T-cell (primary cell): ENCODE results near the gene TMED7. TPM values are rescaled to one million over a fixed set of nuclear protein-coding genes. Genes with fewer than 3 reads are reported as not detected.
A peak's percentile ranks its signal among the peaks of the same experiment; 100 is the strongest.

Source experiments
- ATAC-seq, 4 experiments: fragments of 200-7000 bp in 3 of 4; fragments of 150-1000 bp in 1 of 4; cut with Tn5 transposase; replicated peaks in 1 of 4; 1 replicate in 3 of 4; 2 replicates in 1 of 4; pipeline ENCODE4 v1.10.0; 2021; ENCODE audit warnings: moderate library complexity in 3 of 4, mild to moderate bottlenecking in 2 of 4, moderate number of reproducible peaks in 1 of 4
- CTCF ChIA-PET, 2 donors: fragments of 300-600 bp; sonication (Branson Sonifier 250); formaldehyde crosslinking; loops; one replicate each; lab custom pipeline; 2022; ENCODE audit warnings: antibody characterized with exemption in 2 of 2; lab: Charles Lee
- POLR2A ChIA-PET, 2 donors: fragments of 300-600 bp; sonication (Branson Sonifier 250); formaldehyde crosslinking; loops; one replicate each; lab custom pipeline; 2022; ENCODE audit warnings: antibody characterized with exemption in 2 of 2; lab: Charles Lee
- DNase-seq, 35 experiments: peaks; one replicate each; pipeline versions ENCODE4 v3.0.0 to v3.0.0-alpha.2; 2013 to 2023
- H3K27ac ChIP-seq: one replicate; pipeline ENCODE4 v1.5.1; 2013; ENCODE audit warnings: low read length
- H3K27me3 ChIP-seq, 2 experiments: replicated peaks in 1 of 2; 1 replicate in 1 of 2; 2 replicates in 1 of 2; pipeline versions ENCODE4 v1.6.1 to v1.7.0; 2013; ENCODE audit warnings: low read length in 1 of 2, mixed read lengths in 1 of 2; ENCODE audit not compliant: control insufficient read depth in 2 of 2, insufficient read depth in 2 of 2; ENCODE audit errors: extremely low read depth in 1 of 2
- H3K36me3 ChIP-seq, 2 donors: 1 replicate in 1 of 2; 2 replicates in 1 of 2; pipeline versions ENCODE4 v1.6.1 to v1.7.0; 2013; ENCODE audit warnings: low read length in 1 of 2; ENCODE audit not compliant: control insufficient read depth in 2 of 2, insufficient read depth in 1 of 2; ENCODE audit errors: extremely low read depth in 1 of 2
- H3K4me1 ChIP-seq, 2 experiments: 1 replicate in 1 of 2; 2 replicates in 1 of 2; pipeline versions ENCODE4 v1.6.1 to v1.7.0; 2013; ENCODE audit warnings: low read length in 2 of 2, mixed read lengths in 1 of 2; ENCODE audit not compliant: insufficient read depth in 2 of 2, control insufficient read depth in 1 of 2; ENCODE audit errors: extremely low read depth in 1 of 2
- H3K4me3 ChIP-seq, 2 donors: 1 replicate in 1 of 2; 2 replicates in 1 of 2; pipeline versions ENCODE4 v1.5.1 to v1.7.0; 2013; ENCODE audit warnings: mild to moderate bottlenecking in 2 of 2, low read length in 1 of 2, moderate library complexity in 1 of 2; ENCODE audit not compliant: control insufficient read depth in 1 of 2; ENCODE audit errors: extremely low read depth in 1 of 2
- H3K9me3 ChIP-seq: 2 replicates; pipeline ENCODE4 v1.7.0; 2013
- H3K27ac Mint-ChIP-seq, 2 donors: one replicate each; pipeline ENCODE4 v1.8.0; 2020 to 2021; ENCODE audit warnings: mild to moderate bottlenecking in 2 of 2, mixed read lengths in 2 of 2
- H3K27me3 Mint-ChIP-seq, 2 donors: one replicate each; pipeline ENCODE4 v1.8.0; 2021 to 2022; ENCODE audit warnings: mixed read lengths in 2 of 2
- H3K36me3 Mint-ChIP-seq: one replicate; pipeline ENCODE4 v1.8.0; 2021; ENCODE audit warnings: mixed read lengths
- H3K4me1 Mint-ChIP-seq, 3 donors: one replicate each; pipeline ENCODE4 v1.8.0; 2020 to 2022; ENCODE audit warnings: mixed read lengths in 3 of 3, mild to moderate bottlenecking in 1 of 3
- H3K4me3 Mint-ChIP-seq, 3 donors: one replicate each; pipeline ENCODE4 v1.8.0; 2020 to 2022; ENCODE audit warnings: mild to moderate bottlenecking in 3 of 3, mixed read lengths in 3 of 3, moderate library complexity in 3 of 3
- H3K9me3 Mint-ChIP-seq, 3 donors: one replicate each; pipeline ENCODE4 v1.8.0; 2020 to 2022; ENCODE audit warnings: mixed read lengths in 3 of 3
- WGBS: methylation state at CpG from one replicate; pipeline ENCODE4 v1.1.5; 2013; ENCODE audit warnings: missing lambda C conversion rate; ENCODE audit not compliant: insufficient coverage; 5-methylcytosine and 5-hydroxymethylcytosine counted together
- total RNA-seq, 35 experiments: library from RNA in 6 of 35; stranded (reverse) in 6 of 35; fragments of 120-200 nt in 1 of 35; gene quantifications; one replicate each; pipeline versions ENCODE4 v1.2.1 to v1.2.4 and lab custom pipeline; 2013 to 2026

TMED7 gene
- total RNA-seq, 5 donors from 2014 or later (not counting 1 experiment from before 2014, with no cell fraction given) = 43.2 to 58.0 (median 57.7) TPM

- Histone ChIP-seq H3K4me3 (peak overlapping the region; percentile 62 to 83), H3K27ac (peak overlapping the region; percentile 85), H3K36me3 (peaks cover 0 to 9% of the 10 kb centered on the region in 2 donors), H3K9me3 (no peaks in the 10 kb centered on the region), H3K27me3 (no peaks in the 10 kb centered on the region), H3K4me1 (peaks cover 13 to 23% of the 10 kb centered on the region in 2 experiments)
- ChIA-PET CTCF (interaction anchor here (0.8 to 1.5 kb wide), 8 partner anchors 10 to 215 kb away, joined by 3 to 9 read pairs (median 4); no protein-coding TSS in a partner anchor), POLR2A (interaction anchor here (0.6 to 1.8 kb wide), 6 partner anchors 8 to 341 kb away, joined by 3 to 7 read pairs (median 4); partner anchors contain the start of genes FEM1C (in 1 of the 2) and TICAM2 (in 1 of the 2))
- H3K36me3 Mint-ChIP-seq = peaks cover 14% of the 10 kb centered on the region
- DNase-seq = peak in 1 of 35 experiments; percentile 34
- H3K4me3 Mint-ChIP-seq = no peak overlapping the region
- WGBS = 20% methylated on average over 1 of the region's 3 CpGs
- H3K27ac Mint-ChIP-seq = no peak overlapping the region
- H3K4me1 Mint-ChIP-seq = peaks cover 32 to 35% (median 34%) of the 10 kb centered on the region in 3 donors
- no peaks in the 10 kb centered on the region for H3K27me3 Mint-ChIP-seq
- no peaks in the 10 kb centered on the region for H3K9me3 Mint-ChIP-seq
- ATAC-seq = no peak
Measured at GRCh38 chr5:115624994-115625393, 842 bp downstream of the TMED7 start.

GRCh38 chr5:115623658-115624057 lies 2.2 kb downstream of the TMED7 start:
- Histone ChIP-seq H3K36me3 (peaks cover 0 to 20% of the 10 kb centered on the region in 2 donors), H3K27ac (peak overlapping the region; percentile 85), H3K4me3 (no peak overlapping the region), H3K4me1 (peaks cover 13 to 23% of the 10 kb centered on the region in 2 experiments), H3K27me3 (no peaks in the 10 kb centered on the region), H3K9me3 (no peaks in the 10 kb centered on the region)
- ChIA-PET POLR2A (interaction anchor here (0.5 to 2.0 kb wide), 4 partner anchors 9 to 20 kb away, joined by 3 to 10 read pairs (median 6); no protein-coding TSS in a partner anchor), CTCF (interaction anchor here (0.5 to 1.3 kb wide), 9 partner anchors 9 to 216 kb away, joined by 3 to 7 read pairs (median 3); partner anchors contain the start of gene TICAM2 (in 1 of the 2))
- Mint-ChIP-seq H3K27me3 (no peaks in the 10 kb centered on the region), H3K27ac (no peak overlapping the region), H3K9me3 (no peaks in the 10 kb centered on the region), H3K36me3 (peaks cover 25% of the 10 kb centered on the region), H3K4me3 (no peak overlapping the region), H3K4me1 (peaks cover 32 to 35% (median 34%) of the 10 kb centered on the region in 3 donors)
- ATAC-seq (no peak), DNase-seq (no peak)
- 63% methylated on average over 2 of the region's 5 CpGs for WGBS

- Histone ChIP-seq H3K27me3 (no peaks in the 10 kb centered on the region), H3K27ac (no peak overlapping the region), H3K4me1 (peaks cover 13 to 16% of the 10 kb centered on the region in 2 experiments), H3K9me3 (no peaks in the 10 kb centered on the region), H3K4me3 (no peak overlapping the region), H3K36me3 (peaks cover 0 to 37% of the 10 kb centered on the region in 2 donors)
- DNase-seq (no peak), ATAC-seq (no peak)
- H3K36me3 Mint-ChIP-seq = peaks cover 34% of the 10 kb centered on the region
- no peak overlapping the region for H3K4me3 Mint-ChIP-seq
- H3K4me1 Mint-ChIP-seq = peaks cover 26 to 33% (median 31%) of the 10 kb centered on the region in 3 donors
- ChIA-PET POLR2A (no interaction called here), CTCF (no interaction called here)
- WGBS = 100% methylated on average over 1 of the region's 4 CpGs
- no peaks in the 10 kb centered on the region for H3K9me3 Mint-ChIP-seq
- H3K27me3 Mint-ChIP-seq = no peaks in the 10 kb centered on the region
- H3K27ac Mint-ChIP-seq = peak overlapping the region in 1 of 2 donors; percentile 77
Measured at GRCh38 chr5:115621365-115621900, 4.4 kb downstream of the TMED7 start.

GRCh38 chr5:115616892-115617291 lies 8.9 kb downstream of the TMED7 start:
- Histone ChIP-seq H3K4me3 (no peak overlapping the region), H3K27me3 (no peaks in the 10 kb centered on the region), H3K4me1 (peaks cover 0 to 2% of the 10 kb centered on the region in 2 experiments), H3K36me3 (peaks cover 0 to 53% of the 10 kb centered on the region in 2 donors), H3K27ac (no peak overlapping the region), H3K9me3 (no peaks in the 10 kb centered on the region)
- H3K27ac Mint-ChIP-seq = no peak overlapping the region
- no peak overlapping the region for H3K4me3 Mint-ChIP-seq
- peaks cover 8 to 27% (median 22%) of the 10 kb centered on the region in 3 donors for H3K4me1 Mint-ChIP-seq
- no peak for DNase-seq
- no peaks in the 10 kb centered on the region for H3K9me3 Mint-ChIP-seq
- H3K27me3 Mint-ChIP-seq = no peaks in the 10 kb centered on the region
- no peak for ATAC-seq
- WGBS = no CpG with 5 or more reads among the region's 1 CpG
- H3K36me3 Mint-ChIP-seq = peaks cover 36% of the 10 kb centered on the region
- ChIA-PET POLR2A (interaction anchor here (0.8 to 2.2 kb wide), 4 partner anchors 7 to 350 kb away, joined by 3 to 7 read pairs (median 4); partner anchors contain the start of gene TMED7 (in 1 of the 2)), CTCF (interaction anchor here in 1 of 2 donors (0.6 to 1.0 kb wide), 2 partner anchors 8 to 13 kb away, joined by 3 to 7 read pairs; no protein-coding TSS in a partner anchor)

GRCh38 chr5:115616472-115616871 lies 9.4 kb downstream of the TMED7 start:
- POLR2A ChIA-PET = interaction anchor here (0.8 to 2.2 kb wide), 5 partner anchors 8 to 349 kb away, joined by 3 to 7 read pairs (median 4); partner anchors contain the start of gene TMED7 (in 1 of the 2)
- H3K4me1 Mint-ChIP-seq = peaks cover 5 to 30% (median 20%) of the 10 kb centered on the region in 3 donors
- ATAC-seq = no peak

GRCh38 chr5:115611873-115612272 lies 14.0 kb downstream of the TMED7 start:
- no CpG with 5 or more reads among the region's 5 CpGs for WGBS
- no peak overlapping the region for H3K4me3 ChIP-seq
- POLR2A ChIA-PET = interaction anchor here in 1 of 2 donors (0.7 kb wide), 1 partner anchor 16 kb away, joined by 5 read pairs; no protein-coding TSS in a partner anchor
- peaks cover 15 to 33% (median 26%) of the 10 kb centered on the region in 3 donors for H3K4me1 Mint-ChIP-seq
- H3K36me3 Mint-ChIP-seq = peaks cover 14% of the 10 kb centered on the region
- CTCF ChIA-PET = no interaction called here
- ATAC-seq (no peak), DNase-seq (no peak)
- no peaks in the 10 kb centered on the region for H3K9me3 ChIP-seq
- no peak overlapping the region for H3K4me3 Mint-ChIP-seq
- H3K36me3 ChIP-seq = peaks cover 0 to 22% of the 10 kb centered on the region in 2 donors
- H3K4me1 ChIP-seq = no peaks in the 10 kb centered on the region
- H3K27ac ChIP-seq = no peak overlapping the region
- H3K27me3 ChIP-seq = no peaks in the 10 kb centered on the region
- H3K9me3 Mint-ChIP-seq = no peaks in the 10 kb centered on the region
- peak overlapping the region in 1 of 2 donors; percentile 4 for H3K27ac Mint-ChIP-seq
- no peaks in the 10 kb centered on the region for H3K27me3 Mint-ChIP-seq

More at GRCh38 chr5:115616472-115616871, 9.4 kb downstream of the TMED7 start:
- no peak for DNase-seq
- H3K27me3 ChIP-seq = no peaks in the 10 kb centered on the region
- Mint-ChIP-seq H3K27ac (no peak overlapping the region), H3K9me3 (no peaks in the 10 kb centered on the region), H3K27me3 (no peaks in the 10 kb centered on the region), H3K36me3 (peaks cover 35% of the 10 kb centered on the region), H3K4me3 (no peak overlapping the region)
- H3K4me1 ChIP-seq = peaks cover 0 to 2% of the 10 kb centered on the region in 2 experiments
- CTCF ChIA-PET = interaction anchor here in 1 of 2 donors (0.6 to 1.0 kb wide), 2 partner anchors 8 to 13 kb away, joined by 3 to 7 read pairs; no protein-coding TSS in a partner anchor
- no peak overlapping the region for H3K4me3 ChIP-seq
- H3K36me3 ChIP-seq = peaks cover 0 to 53% of the 10 kb centered on the region in 2 donors
- no peaks in the 10 kb centered on the region for H3K9me3 ChIP-seq
- no peak overlapping the region for H3K27ac ChIP-seq
